CD1c-positive myeloid dendritic cell (primary cell): ENCODE measurements around the gene PLAC8.
"Not testable (repeated sequence)": the region's sequence is repeated elsewhere in the genome, so short reads cannot be mapped to it uniquely, and the experiment has no call there.

Experiments
- DNase-seq: peaks from one replicate; pipeline ENCODE4 v3.0.0-alpha.2; 2016; ENCODE audit errors: extremely low spot score

The PLAC8 gene

DNA sequence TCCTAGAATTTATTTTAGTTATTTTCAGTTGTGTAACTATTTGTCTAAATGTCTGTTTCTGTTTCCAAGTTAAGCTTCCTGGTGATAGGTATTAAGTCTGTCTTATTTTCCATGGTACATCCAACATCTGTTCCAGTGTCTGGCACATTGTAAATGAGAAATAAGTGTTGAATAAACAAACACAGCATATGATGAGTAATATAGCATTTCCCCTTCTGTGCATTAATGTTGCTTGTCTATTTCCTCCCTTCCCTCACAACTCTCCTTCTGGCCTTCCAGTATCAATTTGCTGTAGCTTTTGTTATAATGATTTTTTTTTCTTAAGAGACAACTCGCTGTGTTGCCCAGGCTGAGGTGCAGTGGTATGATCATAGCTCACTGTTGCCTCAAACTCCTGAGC, 43.4 kb downstream of the PLAC8 start:
- no peak for DNase-seq

GRCh38 chr4:83067058-83067639, 47.4 kb downstream of the PLAC8 start:
- DNase-seq: no peak

GRCh38 chr4:83065266-83065665, 49.3 kb downstream of the PLAC8 start:
- DNase-seq: peak; percentile 74

- no peak for DNase-seq
Observed at GRCh38 chr4:83062739-83063138, 51.8 kb downstream of the PLAC8 start.

DNA sequence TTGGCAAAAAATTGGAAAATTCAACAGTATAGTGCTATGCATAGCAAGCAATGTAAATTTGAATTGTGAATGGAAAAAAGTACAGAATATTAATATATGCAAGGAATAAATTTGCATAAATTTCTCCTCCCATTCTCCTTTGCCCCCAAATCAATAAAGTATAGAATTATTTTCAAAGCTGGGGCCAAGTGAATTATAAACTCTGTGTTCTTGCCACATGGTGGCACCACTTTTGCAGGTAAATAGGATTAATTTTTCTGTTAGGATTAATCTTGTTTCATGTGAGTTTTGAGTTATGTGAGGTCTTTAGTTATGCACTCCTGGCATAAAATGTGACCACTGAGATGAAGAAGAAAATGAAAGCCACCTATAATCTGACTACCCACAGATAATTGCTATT, 59.6 kb downstream of the PLAC8 start:
- DNase-seq: peak; percentile 31

DNA sequence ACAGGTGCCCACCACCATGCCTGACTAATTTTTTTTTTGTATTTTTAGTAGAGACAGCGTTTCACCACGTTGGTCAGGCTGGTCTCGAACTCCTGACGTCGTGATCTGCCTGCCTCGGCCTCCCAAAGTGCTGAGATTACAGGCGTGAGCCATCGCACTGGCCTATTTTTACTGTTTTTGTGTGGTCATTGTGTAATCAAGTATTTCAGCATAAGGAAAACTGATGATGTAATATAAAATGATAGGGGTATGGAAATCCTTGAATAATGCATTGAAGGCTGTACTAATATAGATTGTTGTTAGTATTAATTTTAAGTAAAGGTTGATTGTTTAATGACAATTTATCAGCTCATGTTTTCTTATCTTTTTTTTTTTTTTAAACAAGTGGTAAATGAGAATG, 65.7 kb downstream of the PLAC8 start:
- DNase-seq: not testable (repeated sequence)

- no peak for DNase-seq
Observed at GRCh38 chr4:83046693-83047473, 67.6 kb downstream of the PLAC8 start.

GRCh38 chr4:83043801-83044407, 70.6 kb downstream of the PLAC8 start:
- no peak for DNase-seq

GRCh38 chr4:83043157-83043556, 71.4 kb downstream of the PLAC8 start:
- not testable (repeated sequence) for DNase-seq

GRCh38 chr4:83040269-83040668, 74.3 kb downstream of the PLAC8 start:
- DNase-seq: no peak
